Measurements from ENCODE around the gene ABCG5.
A peak's percentile ranks its signal among the peaks of the same experiment; 100 is the strongest.

ABCG5 gene

DNA sequence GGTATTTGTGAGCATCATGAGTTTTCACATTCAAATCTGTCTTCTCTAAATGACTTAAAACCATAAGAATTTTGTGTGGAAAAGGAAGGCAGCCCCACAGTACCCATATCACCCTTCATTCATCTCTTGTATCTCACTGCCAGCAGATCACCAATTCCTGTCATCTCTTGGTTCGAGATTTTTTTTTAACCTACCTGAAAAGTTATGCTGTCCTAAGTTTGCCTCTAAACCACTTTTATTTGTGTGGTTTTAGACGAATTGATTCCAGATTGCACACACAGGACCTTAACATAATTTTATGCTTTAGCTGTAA is 32.0 kb downstream of the ABCG5 start:
- DNase-seq (ENCODE audit: low spot score): no peak

DNA sequence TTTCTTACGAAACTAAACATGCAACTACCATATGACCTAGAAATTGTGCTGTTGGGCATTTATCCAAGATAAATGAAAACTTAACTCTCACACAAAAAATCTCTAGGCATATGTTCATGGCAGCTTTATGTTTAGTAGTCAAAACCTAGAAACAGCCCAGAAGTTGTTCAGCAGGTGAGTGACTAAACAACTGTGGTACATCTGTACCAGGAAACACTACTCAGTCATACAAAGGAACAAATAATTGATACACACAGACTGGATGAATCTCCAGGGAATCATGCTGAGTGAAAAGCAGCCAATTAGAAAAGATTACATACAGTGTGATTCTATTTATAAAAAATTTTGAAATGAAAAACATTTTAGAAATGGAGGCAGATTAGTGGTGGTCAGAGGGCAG is 35.5 kb downstream of the ABCG5 start:
- DNase-seq (ENCODE audit: low spot score): no peak

DNA sequence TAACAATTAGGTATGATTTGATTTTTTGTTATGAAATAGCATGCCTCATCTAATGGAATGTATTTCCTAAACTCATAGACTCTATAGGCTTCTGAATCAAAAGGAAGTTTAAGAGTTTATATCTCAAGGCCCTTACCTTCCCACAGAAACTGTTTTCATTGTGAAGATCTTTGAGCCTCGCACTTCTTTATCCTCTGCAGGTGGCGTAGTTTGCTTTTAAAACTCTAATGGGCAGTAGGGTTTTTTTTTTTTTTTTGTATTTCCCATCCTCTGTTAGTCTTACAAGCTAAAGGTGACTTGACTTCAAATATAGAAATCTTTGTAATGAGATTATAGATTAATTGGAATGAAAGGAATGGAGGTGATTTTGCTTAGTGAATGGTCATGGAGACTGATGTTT is 36.5 kb downstream of the ABCG5 start:
- DNase-seq (ENCODE audit: low spot score): no peak

DNA sequence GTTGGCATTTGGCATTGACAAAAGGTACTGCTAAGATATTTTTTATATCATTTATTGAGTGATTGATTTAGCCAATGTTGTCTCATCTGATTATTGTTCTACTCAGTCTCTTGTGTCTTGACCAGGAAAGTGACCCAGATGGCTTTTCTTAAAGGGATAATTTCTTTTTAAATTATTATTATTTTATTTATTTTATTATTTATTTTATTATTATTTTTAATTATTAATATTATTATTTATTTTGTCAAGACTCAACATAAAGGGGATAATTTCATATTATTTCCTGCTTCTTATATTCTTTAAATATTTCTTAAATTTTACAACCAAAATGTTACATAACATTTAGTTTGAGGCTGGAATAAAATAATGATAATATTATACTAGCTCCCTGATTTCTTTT is 37.7 kb downstream of the ABCG5 start:
- no peak for DNase-seq (ENCODE audit: low spot score)

DNA sequence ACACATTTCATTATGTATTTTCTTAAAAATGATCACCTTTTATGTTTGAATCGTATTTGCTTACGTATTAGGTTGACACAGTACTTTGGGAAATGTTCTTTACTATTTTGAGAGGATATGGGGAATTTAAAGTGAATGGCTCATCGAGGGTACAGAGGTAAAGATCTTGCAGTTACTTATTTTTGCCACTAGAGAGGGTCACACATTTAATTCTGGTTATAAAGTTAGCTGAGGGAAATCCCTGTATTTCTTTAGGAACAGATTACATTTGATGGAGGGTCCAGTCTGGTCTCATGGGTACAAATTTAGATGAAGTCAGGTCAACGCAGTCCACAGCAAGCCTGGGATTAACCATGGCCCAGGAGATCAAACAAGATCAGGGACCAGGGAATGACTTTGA is 40.3 kb downstream of the ABCG5 start:
- peak; percentile 28 for DNase-seq (ENCODE audit: low spot score)

DNA sequence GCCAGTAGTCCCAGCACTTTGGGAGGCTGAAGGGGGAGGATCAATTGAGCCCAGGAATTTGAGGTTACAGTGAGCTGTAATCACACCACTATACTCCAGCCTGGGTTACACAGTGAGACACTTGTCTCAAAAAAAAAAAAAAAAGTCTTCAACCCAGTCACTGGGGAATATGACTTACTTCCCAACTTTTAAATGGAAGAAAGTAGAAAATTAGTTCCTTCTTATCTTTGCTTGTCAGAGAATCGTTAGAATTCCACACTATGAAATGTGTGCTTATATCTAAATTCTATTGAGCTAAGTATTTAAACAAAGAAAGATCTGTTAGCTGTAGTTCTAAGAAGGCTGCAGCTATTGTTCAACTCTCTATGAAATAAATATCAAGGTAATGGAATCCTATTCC is 42.4 kb downstream of the ABCG5 start:
- no peak for DNase-seq (ENCODE audit: low spot score)

DNA sequence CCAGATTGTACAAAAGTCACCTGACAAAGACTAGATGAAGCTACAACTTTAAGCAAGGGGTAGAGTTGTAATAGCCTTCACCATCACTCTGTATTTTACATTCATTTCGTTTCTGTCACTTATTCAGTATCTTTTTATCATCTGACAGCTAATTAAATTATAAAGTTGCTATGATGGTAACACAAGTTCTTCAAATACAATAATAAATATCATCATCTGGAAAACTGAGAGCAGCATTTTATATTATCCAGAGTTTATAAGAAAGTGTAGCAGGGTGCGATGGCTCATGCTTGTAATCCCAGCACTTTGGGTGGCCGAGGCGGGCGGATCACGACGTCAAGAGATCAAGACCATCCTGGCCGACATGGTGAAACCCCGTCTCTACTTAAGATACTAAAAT is 43.7 kb downstream of the ABCG5 start:
- DNase-seq (ENCODE audit: low spot score): no peak

DNA sequence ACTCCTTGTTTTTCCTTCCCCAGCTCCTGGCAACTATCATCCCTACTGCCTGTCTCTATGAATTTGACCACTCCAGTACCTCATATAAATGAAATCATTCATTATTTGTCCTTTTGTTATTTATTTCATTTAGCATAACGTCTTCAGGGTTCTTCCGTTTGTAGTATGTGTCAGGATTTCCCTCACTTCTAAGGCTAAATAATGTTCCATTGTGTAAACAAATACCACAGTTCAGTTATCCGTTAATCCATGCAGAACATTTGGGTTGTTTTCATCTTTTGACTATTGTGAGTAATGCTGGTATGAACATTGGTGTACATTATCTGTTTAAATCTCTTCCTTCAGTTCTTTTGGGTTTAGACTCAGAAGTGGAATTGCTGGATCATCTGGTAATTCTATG is 46.0 kb downstream of the ABCG5 start:
- no peak for DNase-seq (ENCODE audit: low spot score)

DNA sequence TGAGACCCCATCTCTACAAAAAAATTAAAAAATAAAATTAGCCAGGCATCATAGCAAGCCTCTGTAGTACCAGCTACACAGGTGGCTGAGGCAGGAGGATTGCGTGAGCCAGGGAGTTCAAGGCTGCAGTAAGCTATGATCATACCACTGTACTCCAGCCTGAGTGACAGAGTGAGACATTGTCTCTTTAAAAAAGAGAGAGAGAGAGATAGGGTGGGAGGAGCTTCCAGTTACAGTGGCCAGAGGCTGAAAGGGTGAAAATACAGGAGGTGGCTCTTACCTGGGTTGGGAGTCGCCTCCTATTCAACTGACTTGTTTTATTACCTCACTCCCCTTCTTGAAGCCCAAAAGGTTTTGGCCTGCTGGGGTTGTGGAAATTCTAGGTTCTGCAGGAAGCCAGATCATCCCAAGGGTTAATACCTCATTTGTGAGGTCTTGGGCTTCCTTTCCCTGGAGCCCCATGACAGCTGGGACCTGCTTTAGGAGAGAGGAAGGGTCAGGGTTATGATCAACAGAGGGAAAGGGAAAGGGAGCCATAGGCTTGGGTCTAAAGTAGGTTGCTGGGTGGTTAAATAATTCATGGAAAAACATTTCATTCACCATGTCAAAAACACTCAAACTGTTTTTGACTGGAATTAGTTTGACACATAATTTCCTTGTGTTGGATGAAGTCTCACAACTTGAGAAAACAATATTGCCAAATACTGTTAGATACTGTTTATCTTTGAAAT is 47.4 kb downstream of the ABCG5 start:
- no peak for DNase-seq (ENCODE audit: low spot score)

DNA sequence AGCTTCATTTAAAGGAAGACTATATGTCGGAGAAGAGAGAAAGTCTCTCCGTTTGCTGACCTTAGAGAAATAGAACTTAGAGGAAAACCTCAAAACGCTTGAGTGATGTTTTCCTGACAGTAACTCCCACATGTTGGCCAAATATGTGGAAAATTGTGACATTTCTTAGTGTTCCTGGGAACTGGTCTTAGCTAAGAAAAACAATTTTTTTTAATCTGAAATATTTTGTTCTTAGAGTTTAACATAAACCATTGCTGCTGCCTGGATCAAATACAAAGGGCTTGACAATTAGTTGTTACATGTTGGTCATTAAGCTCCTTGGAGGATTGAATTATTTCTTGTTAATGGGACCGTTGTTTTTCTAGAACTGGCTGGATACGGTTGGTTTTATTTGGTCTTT is 48.5 kb downstream of the ABCG5 start:
- peak; percentile 10 for DNase-seq (ENCODE audit: low spot score)

DNA sequence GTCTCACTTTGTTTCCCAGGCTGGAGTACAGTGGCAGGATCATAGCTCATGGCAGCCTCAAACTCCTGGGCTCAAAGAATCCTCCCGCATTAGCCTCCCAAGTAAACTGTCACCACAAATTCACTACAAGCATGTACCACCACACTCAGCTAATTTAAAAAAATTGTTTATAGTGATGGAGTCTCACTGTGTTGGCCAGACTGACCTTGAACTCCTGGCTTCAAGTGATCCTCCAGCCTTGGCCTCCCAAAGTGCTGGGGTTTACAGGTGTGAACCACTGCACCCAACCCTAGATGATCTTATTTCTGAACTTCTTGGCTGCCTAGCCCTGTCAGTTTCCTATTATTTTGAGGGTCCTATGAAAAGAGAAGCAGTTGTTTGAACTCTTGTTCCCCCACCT is 50.0 kb downstream of the ABCG5 start:
- no peak for DNase-seq (ENCODE audit: low spot score)

DNA sequence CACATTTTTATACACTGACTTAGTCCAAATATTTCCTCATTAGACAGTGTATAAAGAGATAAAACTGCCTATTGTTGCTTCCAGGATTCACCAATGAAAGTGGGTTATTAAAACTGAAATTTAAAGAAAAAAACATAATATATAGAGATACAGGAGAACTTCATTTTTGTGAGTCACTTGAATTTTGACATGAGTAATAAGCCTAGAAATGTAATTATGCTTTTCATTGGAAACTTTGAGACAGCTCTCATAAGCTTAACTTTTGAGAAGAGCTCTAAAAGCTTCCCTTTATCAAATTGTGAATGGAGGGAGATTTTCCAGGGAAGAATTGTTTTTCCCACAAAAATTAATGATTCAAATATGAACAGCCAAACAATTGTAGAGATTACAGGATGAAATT is 50.7 kb downstream of the ABCG5 start:
- DNase-seq (ENCODE audit: low spot score): no peak

DNA sequence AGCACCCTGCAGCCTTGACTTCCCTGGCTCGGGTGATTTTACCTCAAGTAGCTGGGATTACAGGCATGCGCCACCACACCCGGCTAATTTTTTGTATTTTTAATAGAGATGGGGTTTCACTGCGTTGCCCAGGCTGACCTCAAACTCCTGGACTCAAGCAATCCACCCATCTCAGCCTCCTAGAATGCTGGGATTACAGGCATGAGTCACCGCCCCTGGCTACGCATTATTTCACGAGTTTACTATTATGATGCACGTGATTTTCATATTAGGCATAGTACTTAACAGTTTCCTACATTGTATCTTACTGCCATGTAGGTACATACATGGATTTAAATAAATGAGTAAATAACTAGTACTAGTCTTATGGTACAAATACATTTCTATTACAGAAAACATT is 60.4 kb downstream of the ABCG5 start:
- DNase-seq (ENCODE audit: low spot score): no peak

DNA sequence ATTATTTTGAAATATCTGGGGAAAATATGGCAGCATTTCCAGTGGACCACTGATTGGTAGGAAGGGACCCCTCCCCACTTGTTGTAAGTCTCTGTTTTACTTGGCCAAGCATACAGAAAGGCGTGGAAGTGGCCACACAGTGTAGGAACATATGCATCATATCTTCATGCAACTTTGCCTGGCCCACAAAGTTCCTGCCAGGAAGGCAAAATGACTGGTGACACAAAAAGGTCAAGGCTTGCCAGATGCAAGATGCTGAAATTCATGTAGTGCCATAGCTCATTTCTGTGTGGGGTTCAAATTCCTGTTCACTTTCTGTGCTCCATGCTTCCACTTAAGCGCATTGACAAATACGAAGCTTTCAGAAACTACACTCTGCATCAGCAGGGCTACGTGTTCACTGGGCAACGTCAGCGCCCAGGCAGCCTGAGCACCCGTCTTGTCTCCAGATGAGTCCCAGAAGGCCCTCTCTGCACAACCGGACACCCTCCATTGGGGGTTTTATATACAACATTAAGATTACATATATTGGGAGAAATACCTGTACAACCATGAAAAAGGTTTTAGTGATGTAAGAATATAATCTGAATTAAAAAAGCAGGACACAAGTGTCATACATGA is 61.2 kb downstream of the ABCG5 start:
- DNase-seq (ENCODE audit: low spot score): no peak

DNA sequence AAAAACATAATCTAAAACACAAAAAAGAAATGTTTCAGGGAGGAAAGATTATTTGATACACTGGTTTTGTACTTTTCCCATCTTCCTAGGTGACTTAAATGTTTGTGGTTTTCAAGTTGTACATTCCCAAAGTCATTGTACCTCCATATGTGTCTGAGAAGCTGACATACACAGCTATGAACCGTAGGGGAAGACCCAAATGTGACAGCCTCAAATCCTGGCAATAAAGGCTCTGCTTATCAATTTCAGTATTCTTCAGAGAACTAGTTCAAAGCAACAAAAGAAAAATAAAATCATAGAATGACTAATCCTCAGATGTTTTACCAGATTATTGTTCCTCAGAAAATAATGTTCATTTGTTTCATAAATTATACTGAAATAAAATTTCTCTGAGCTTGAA is 62.3 kb downstream of the ABCG5 start:
- no peak for DNase-seq (ENCODE audit: low spot score)

DNA sequence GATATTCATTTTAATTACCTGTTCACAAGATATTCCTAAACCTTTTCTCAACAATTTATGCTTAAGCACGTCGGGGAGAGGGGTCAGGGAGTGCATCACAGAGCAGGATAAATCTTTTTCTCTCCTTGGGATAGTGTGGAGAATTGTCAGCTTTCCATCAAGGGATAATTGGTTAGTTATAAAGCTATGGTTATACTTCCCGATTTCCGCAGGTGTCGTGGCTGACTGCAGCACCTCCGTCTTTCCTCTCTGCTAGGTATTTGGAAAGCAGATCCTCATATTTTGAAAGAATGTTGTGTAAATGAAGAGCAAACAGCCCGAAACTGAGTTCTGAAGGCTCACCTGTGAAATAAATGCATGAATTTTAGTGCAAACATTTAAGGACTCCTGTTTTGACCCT is 64.0 kb downstream of the ABCG5 start:
- DNase-seq (ENCODE audit: low spot score): no peak

DNA sequence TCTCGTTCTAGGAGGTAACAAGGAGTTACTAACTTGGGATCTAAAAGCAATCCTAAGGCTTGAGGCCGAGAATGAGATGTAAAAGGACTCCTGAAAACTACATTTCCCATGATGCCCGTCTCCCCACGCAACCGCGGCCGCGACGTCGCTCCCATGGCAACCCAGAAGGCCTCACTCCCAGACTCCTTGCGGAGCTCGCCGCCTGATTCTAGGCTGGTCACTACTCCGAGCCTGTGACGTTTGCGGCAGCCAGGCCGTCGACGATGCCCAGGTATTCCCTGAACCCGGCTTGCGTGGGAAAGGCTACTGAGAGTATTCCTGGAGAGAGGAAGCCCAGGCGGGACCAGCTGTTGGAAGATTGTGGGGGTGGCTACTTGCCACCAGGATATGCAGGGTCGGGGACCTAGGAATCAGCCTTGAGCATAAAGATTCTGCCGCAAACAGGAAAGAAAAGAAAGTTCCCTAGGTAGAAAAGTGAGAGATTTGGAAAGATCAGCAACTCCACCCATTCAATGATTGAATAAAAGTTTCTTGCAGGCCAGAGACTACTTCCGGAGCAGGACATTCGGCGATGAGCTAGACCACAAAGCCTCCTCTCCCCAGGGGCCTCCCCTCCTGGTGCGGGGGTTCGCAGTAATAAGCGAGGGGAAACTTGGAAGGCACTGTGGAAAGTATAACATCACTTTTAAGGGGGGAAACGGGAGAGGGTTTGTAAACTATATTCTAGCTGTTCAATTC is 64.6 kb downstream of the ABCG5 start, which contains the start of gene DYNC2LI1:
DYNC2LI1 (plus strand) TSS at position 164 of the 738 bp plus-strand sequence; CDS start at position 264, 100 bp downstream.
- peak; percentile 94 for DNase-seq (ENCODE audit: low spot score)

DNA sequence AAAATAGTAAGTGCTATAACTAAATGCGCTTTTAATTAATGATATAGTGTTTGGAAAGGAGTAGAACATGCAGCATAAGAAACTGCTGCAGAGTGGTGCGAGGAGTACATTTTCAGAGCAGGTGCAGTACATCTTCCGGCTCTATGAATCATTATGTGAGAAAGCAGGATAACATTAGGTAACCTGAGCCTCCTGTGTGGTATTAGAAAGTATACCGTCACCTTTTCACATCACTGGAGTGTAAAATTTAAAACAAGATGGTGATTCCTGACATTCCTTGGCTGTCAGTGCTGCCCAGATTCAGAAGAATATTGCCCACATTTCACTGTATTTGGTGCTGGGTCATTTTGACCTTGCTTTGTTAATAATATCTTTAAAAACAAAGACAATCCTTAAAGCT is 72.6 kb downstream of the ABCG5 start:
- no peak for DNase-seq (ENCODE audit: low spot score)

DNA sequence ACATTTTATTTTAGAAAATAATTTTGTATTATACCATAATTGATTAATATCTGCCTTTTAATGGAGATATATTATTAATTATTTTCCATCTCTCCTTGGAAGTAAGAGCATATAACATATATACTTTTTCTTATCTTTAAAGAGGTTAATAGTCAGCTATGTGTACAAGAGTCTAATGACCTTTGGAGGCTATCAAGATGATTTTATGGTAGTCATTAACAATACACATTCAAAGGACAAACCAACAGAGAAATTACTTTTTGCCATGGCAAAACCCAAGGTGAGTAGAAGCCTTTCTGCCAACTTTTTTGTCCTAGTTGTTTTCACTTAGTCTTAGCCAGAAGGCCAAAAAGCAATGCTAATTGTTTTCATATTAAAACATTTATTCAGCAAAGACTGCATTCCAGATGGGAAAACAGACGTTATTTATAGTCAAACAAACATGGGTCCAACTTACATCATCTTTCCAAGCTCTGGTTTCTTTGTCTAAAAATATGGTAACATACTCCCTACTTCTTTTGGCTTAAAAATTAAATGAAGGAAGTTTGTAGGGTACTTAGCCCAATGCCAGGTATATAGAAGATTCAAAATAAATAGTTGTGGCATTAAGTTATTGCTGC is 74.4 kb downstream of the ABCG5 start:
- peak; percentile 41 for DNase-seq (ENCODE audit: low spot score)

DNA sequence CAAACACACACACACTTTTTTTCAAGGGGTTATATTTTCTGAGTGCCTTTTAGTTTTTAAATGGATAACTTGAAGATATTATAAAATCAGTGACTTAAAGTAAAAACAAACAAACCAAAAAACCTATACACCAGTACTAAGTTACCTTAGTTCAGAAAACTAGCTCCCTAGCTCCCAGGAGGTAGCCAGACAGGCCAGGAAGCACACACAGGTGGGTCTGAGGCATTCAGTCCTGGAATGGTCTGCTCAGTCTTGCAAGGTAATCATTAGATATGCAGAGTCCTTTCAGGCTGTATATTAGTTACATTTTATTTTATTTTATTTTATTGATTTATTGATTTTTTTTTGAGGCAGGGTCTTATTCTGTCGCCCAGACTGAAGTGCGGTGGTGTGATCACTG is 75.5 kb downstream of the ABCG5 start:
- no peak for DNase-seq (ENCODE audit: low spot score)

All from GM03348 (cell line).